B cell (primary cell): ENCODE measurements around the gene ANO9. TPM values are rescaled to one million over a fixed set of nuclear protein-coding genes. Genes with fewer than 3 reads are reported as not detected.

ENCODE experiments used
- ATAC-seq: fragments of 200-7000 bp; cut with Tn5 transposase; one replicate; pipeline ENCODE4 v1.10.0; 2021; ENCODE audit warnings: low read depth, mild to moderate bottlenecking, moderate number of reproducible peaks, moderate library complexity
- CTCF ChIA-PET: fragments of 350-600 bp; sonication (Branson Sonifier 250); formaldehyde crosslinking; loops from one replicate; lab custom pipeline; 2021; ENCODE audit warnings: antibody characterized with exemption, inconsistent platforms; lab: Charles Lee
- POLR2A ChIA-PET: fragments of 350-600 bp; sonication (Branson Sonifier 250); formaldehyde crosslinking; loops from one replicate; lab custom pipeline; 2021; ENCODE audit warnings: antibody characterized with exemption; lab: Charles Lee
- DNase-seq: peaks from one replicate; pipeline ENCODE4 v3.0.0; 2013
- H2AFZ ChIP-seq: 2 replicates; pipeline ENCODE4 v1.6.1; 2012; ENCODE audit warnings: mild to moderate bottlenecking, low read depth, low read length; ENCODE audit not compliant: insufficient read depth, poor library complexity, severe bottlenecking
- H3K27ac ChIP-seq, 2 donors: 1 replicate in 1 of 2; 2 replicates in 1 of 2; pipeline ENCODE4 v1.5.1; 2012 to 2013; ENCODE audit warnings: low read length in 2 of 2, mild to moderate bottlenecking in 2 of 2, moderate library complexity in 1 of 2
- H3K27me3 ChIP-seq, 4 experiments: fragments of 200-600 bp in 1 of 4; sonication (generic) in 1 of 4; replicated peaks in 1 of 4; 1 replicate in 2 of 4; 2 replicates in 2 of 4; pipeline versions ENCODE4 v1.6.1 to v1.7.0; 2013 to 2016; ENCODE audit warnings: low read length in 3 of 4, mild to moderate bottlenecking in 2 of 4, mixed read lengths in 1 of 4, moderate library complexity in 1 of 4; ENCODE audit not compliant: insufficient read depth in 4 of 4, control insufficient read depth in 3 of 4; ENCODE audit errors: control extremely low read depth in 1 of 4
- H3K36me3 ChIP-seq, 2 experiments: replicated peaks in 1 of 2; 1 replicate in 1 of 2; 2 replicates in 1 of 2; pipeline versions ENCODE4 v1.6.1 to v1.7.1; 2013; ENCODE audit warnings: low read length in 1 of 2; ENCODE audit not compliant: insufficient read depth in 2 of 2, control insufficient read depth in 1 of 2; ENCODE audit errors: control extremely low read depth in 1 of 2, extremely low read depth in 1 of 2
- H3K4me1 ChIP-seq, 2 donors: fragments of 200-600 bp in 1 of 2; sonication (generic) in 1 of 2; 1 replicate in 1 of 2; 2 replicates in 1 of 2; pipeline versions ENCODE4 v1.5.1 to v1.6.1; 2013 to 2017; ENCODE audit warnings: low read length in 2 of 2; ENCODE audit not compliant: control insufficient read depth in 2 of 2, insufficient read depth in 2 of 2
- H3K4me2 ChIP-seq: replicated peaks from 2 replicates; pipeline ENCODE3; 2012; ENCODE audit warnings: mild to moderate bottlenecking, low read depth, low read length; ENCODE audit not compliant: poor library complexity, severe bottlenecking
- H3K4me3 ChIP-seq, 5 experiments: fragments of 200-600 bp in 1 of 5; sonication (generic) in 1 of 5; 1 replicate in 3 of 5; 2 replicates in 2 of 5; pipeline versions ENCODE4 v1.5.1 to v1.7.0; 2011 to 2016; ENCODE audit warnings: low read length in 4 of 5, mild to moderate bottlenecking in 4 of 5, low read depth in 2 of 5, control low read depth in 1 of 5, moderate library complexity in 1 of 5; ENCODE audit not compliant: insufficient read depth in 1 of 5; ENCODE audit errors: control extremely low read depth in 1 of 5, extremely low read depth in 1 of 5
- H3K79me2 ChIP-seq: fragments of 200-600 bp; sonication (generic); one replicate; pipeline ENCODE4 v1.6.0; 2016; ENCODE audit warnings: low read length; ENCODE audit not compliant: control insufficient read depth, insufficient read depth
- H3K9ac ChIP-seq: fragments of 200-600 bp; sonication (generic); 2 replicates; pipeline ENCODE4 v1.6.1; 2017; ENCODE audit warnings: mild to moderate bottlenecking, low read length, moderate library complexity
- H3K9me3 ChIP-seq, 3 donors: one replicate each; pipeline versions ENCODE4 v1.6.1 to v1.7.1; 2013; ENCODE audit warnings: low read length in 2 of 3; ENCODE audit not compliant: control insufficient read depth in 2 of 3, insufficient read depth in 1 of 3; ENCODE audit errors: control extremely low read depth in 1 of 3
- H4K20me1 ChIP-seq: 2 replicates; pipeline ENCODE4 v1.6.0; 2012; ENCODE audit warnings: mild to moderate bottlenecking, low read length; ENCODE audit not compliant: insufficient read depth, control insufficient read depth, poor library complexity, severe bottlenecking
- H3K27ac Mint-ChIP-seq: one replicate; pipeline ENCODE4 v1.8.0; 2021; ENCODE audit warnings: mixed read lengths
- H3K27me3 Mint-ChIP-seq: one replicate; pipeline ENCODE4 v1.8.0; 2021; ENCODE audit warnings: mixed read lengths
- H3K4me1 Mint-ChIP-seq: one replicate; pipeline ENCODE4 v1.8.0; 2021; ENCODE audit warnings: mixed read lengths
- H3K4me3 Mint-ChIP-seq: one replicate; pipeline ENCODE4 v1.8.0; 2021; ENCODE audit warnings: mixed read lengths
- H3K9me3 Mint-ChIP-seq: one replicate; pipeline ENCODE4 v1.8.0; 2022; ENCODE audit warnings: mixed read lengths; ENCODE audit not compliant: insufficient read depth
- CTCF ChIP-seq: fragments of 200-600 bp; IDR thresholded peaks from one replicate; pipeline ENCODE4 v1.8.0; 2022; ENCODE audit warnings: antibody characterized with exemption, mild to moderate bottlenecking
- EZH2 ChIP-seq: IDR thresholded peaks from 2 replicates; pipeline ENCODE4 v1.6.1; 2012; ENCODE audit warnings: borderline replicate concordance, low read depth, mild to moderate bottlenecking, moderate library complexity, low read length; ENCODE audit not compliant: insufficient read depth, poor library complexity, severe bottlenecking
- WGBS: methylation state at CpG from one replicate; pipeline ENCODE4 v1.1.5; 2013; ENCODE audit warnings: missing lambda C conversion rate; ENCODE audit not compliant: insufficient coverage; 5-methylcytosine and 5-hydroxymethylcytosine counted together
- intact Hi-C: fragments of 100-400 bp; cut with micrococcal nuclease; formaldehyde crosslinking; loops from one replicate; pipeline ENCODE4 v1.10.0; 2022
- polyA plus RNA-seq: library from polyadenylated mRNA; depleted of rRNA; stranded (reverse); fragments of >200 nt; gene quantifications from 2 replicates; pipeline ENCODE4 v1.2.3, GENCODE V29; 2012
- total RNA-seq, 2 donors: library from RNA; stranded (reverse); fragments of 120-200 nt in 1 of 2; gene quantifications; 1 replicate in 1 of 2; 2 replicates in 1 of 2; pipeline versions ENCODE4 v1.2.3 to v1.2.4, GENCODE V29; 2013 to 2022

Gene ANO9
- total and polyA plus RNA-seq, 2 donors (not counting 1 experiment from before 2014, with no cell fraction given), result 62.0 to 107 TPM

GRCh38 chr11:473415-473814 lies 31.6 kb upstream of the ANO9 start:
- Mint-ChIP-seq H3K27me3 (no peaks in the 10 kb centered on the region), H3K27ac (no peak overlapping the region), H3K4me3 (no peak overlapping the region), H3K4me1 (no peaks in the 10 kb centered on the region), H3K9me3 (no peaks in the 10 kb centered on the region)
- H4K20me1 ChIP-seq, result no peaks in the 10 kb centered on the region
- H3K9me3 ChIP-seq, result peaks cover 0 to 2% (median 0%) of the 10 kb centered on the region in 3 donors
- intact Hi-C loops, result no loop called here
- CTCF ChIA-PET, result no interaction called here
- H3K4me3 ChIP-seq, result no peak overlapping the region
- POLR2A ChIA-PET, result no interaction called here
- H3K36me3 ChIP-seq, result no peaks in the 10 kb centered on the region
- WGBS, result 97% methylated on average over 13 of the region's 19 CpGs
- no peak overlapping the region for H3K9ac ChIP-seq
- TF ChIP-seq CTCF, result no peak
- peaks cover 24% of the 10 kb centered on the region for H3K79me2 ChIP-seq
- ATAC-seq (no peak), DNase-seq (no peak)
- no peak overlapping the region for H2AFZ ChIP-seq
- no peaks in the 10 kb centered on the region for H3K4me1 ChIP-seq
- no peak overlapping the region for H3K4me2 ChIP-seq
- H3K27ac ChIP-seq, result no peak overlapping the region
- no peaks in the 10 kb centered on the region for H3K27me3 ChIP-seq

GRCh38 chr11:472816-473215 lies 31.0 kb upstream of the ANO9 start:
- Histone ChIP-seq H3K9me3 (peaks cover 0 to 2% (median 0%) of the 10 kb centered on the region in 3 donors), H2AFZ (no peak overlapping the region), H3K4me3 (no peak overlapping the region), H3K27ac (no peak overlapping the region), H3K79me2 (peaks cover 24% of the 10 kb centered on the region), H3K9ac (no peak overlapping the region), H3K27me3 (no peaks in the 10 kb centered on the region), H4K20me1 (no peaks in the 10 kb centered on the region), H3K4me2 (no peak overlapping the region), H3K4me1 (no peaks in the 10 kb centered on the region), H3K36me3 (no peaks in the 10 kb centered on the region)
- intact Hi-C loops, result no loop called here
- TF ChIP-seq EZH2 (no peak), CTCF (no peak)
- no peaks in the 10 kb centered on the region for H3K27me3 Mint-ChIP-seq
- CTCF ChIA-PET, result no interaction called here
- no peak overlapping the region for H3K4me3 Mint-ChIP-seq
- no peaks in the 10 kb centered on the region for H3K9me3 Mint-ChIP-seq
- POLR2A ChIA-PET, result no interaction called here
- whole genome bisulfite sequencing, result 97% methylated on average over 28 of the region's 28 CpGs
- DNase-seq, result no peak
- no peaks in the 10 kb centered on the region for H3K4me1 Mint-ChIP-seq
- no peak for ATAC-seq
- H3K27ac Mint-ChIP-seq, result no peak overlapping the region
